IMR-90 (cell line): ENCODE measurements around the gene PPARG. TPM values are rescaled to one million over a fixed set of nuclear protein-coding genes. Genes with fewer than 3 reads are reported as not detected.
A peak's percentile ranks its signal among the peaks of the same experiment; 100 is the strongest.

Experiments used
- ATAC-seq: fragments of 200-7000 bp; cut with Tn5 transposase; 2 replicates; pipeline ENCODE4 v1.9.1; 2020; ENCODE audit warnings: low read depth, mild to moderate bottlenecking, moderate library complexity
- BruUV-seq: library from RNA; stranded (reverse); fragments of 400-500 nt; replicated peaks from 2 replicates; lab custom pipeline; 2021; lab: Mats Ljungman, UMichigan
- CTCF ChIA-PET: fragments of 300-600 bp; formaldehyde crosslinking; extraction: SDS; loops from one replicate; lab custom pipeline; 2021; ENCODE audit warnings: antibody characterized with exemption; lab: Yijun Ruan, JAX
- POLR2A ChIA-PET: fragments of 300-600 bp; sonication (Branson Sonifier 250); formaldehyde crosslinking; loops from one replicate; lab custom pipeline; 2022; ENCODE audit warnings: antibody characterized with exemption; ENCODE audit not compliant: unreplicated experiment; lab: Charles Lee
- DNase-seq: peaks from one replicate; pipeline ENCODE4 v3.0.0; 2013
- H2AFZ ChIP-seq: replicated peaks from 2 replicates; pipeline ENCODE3; 2013; ENCODE audit warnings: low read length, mild to moderate bottlenecking; ENCODE audit not compliant: poor library complexity
- H2AK5ac ChIP-seq: 2 replicates; pipeline ENCODE4 v1.6.1; 2013; ENCODE audit warnings: low read depth, low read length, inconsistent platforms
- H2AK9ac ChIP-seq: replicated peaks from 2 replicates; pipeline ENCODE3; 2013; ENCODE audit warnings: mild to moderate bottlenecking, low read depth, low read length, moderate library complexity; ENCODE audit not compliant: poor library complexity
- H2BK120ac ChIP-seq: 2 replicates; pipeline ENCODE4 v1.6.1; 2013; ENCODE audit warnings: low read depth, low read length, inconsistent platforms
- H2BK15ac ChIP-seq: 3 replicates; pipeline ENCODE4 v1.6.1; 2013; ENCODE audit warnings: low read depth, low read length, inconsistent platforms
- H2BK20ac ChIP-seq: 2 replicates; pipeline ENCODE4 v1.6.1; 2013; ENCODE audit warnings: low read depth, mild to moderate bottlenecking, inconsistent platforms, low read length, moderate library complexity
- H2BK5ac ChIP-seq: 2 replicates; pipeline ENCODE4 v1.6.1; 2013; ENCODE audit warnings: mild to moderate bottlenecking, low read depth, low read length, inconsistent platforms; ENCODE audit not compliant: poor library complexity, severe bottlenecking
- H3K14ac ChIP-seq: replicated peaks from 2 replicates; pipeline ENCODE4 v1.6.1; 2013; ENCODE audit warnings: low read depth, low read length, inconsistent platforms
- H3K18ac ChIP-seq: 2 replicates; pipeline ENCODE4 v1.6.1; 2013; ENCODE audit warnings: low read depth, low read length, control low read depth
- H3K23ac ChIP-seq: 2 replicates; pipeline ENCODE4 v1.6.1; 2013; ENCODE audit warnings: low read depth, low read length, inconsistent platforms
- H3K27ac ChIP-seq: 2 replicates; pipeline ENCODE4 v1.5.1; 2013; ENCODE audit warnings: mild to moderate bottlenecking, control low read depth, low read length; ENCODE audit not compliant: insufficient read depth
- H3K27me3 ChIP-seq: 2 replicates; pipeline ENCODE4 v1.6.1; 2013; ENCODE audit warnings: low read length; ENCODE audit not compliant: control insufficient read depth, insufficient read depth
- H3K36me3 ChIP-seq: 2 replicates; pipeline ENCODE4 v1.6.1; 2013; ENCODE audit warnings: low read length, mixed read lengths; ENCODE audit not compliant: control insufficient read depth, insufficient read depth
- H3K4ac ChIP-seq: 2 replicates; pipeline ENCODE4 v1.6.1; 2013; ENCODE audit warnings: low read depth, low read length, inconsistent platforms
- H3K4me1 ChIP-seq: 2 replicates; pipeline ENCODE4 v1.6.1; 2013; ENCODE audit warnings: low read length, mixed read lengths; ENCODE audit not compliant: control insufficient read depth, insufficient read depth
- H3K4me2 ChIP-seq: 2 replicates; pipeline ENCODE4 v1.6.1; 2013; ENCODE audit warnings: low read depth, mild to moderate bottlenecking, control low read depth, low read length, moderate library complexity
- H3K4me3 ChIP-seq: 2 replicates; pipeline ENCODE4 v1.5.1; 2013; ENCODE audit warnings: low read depth, mild to moderate bottlenecking, control low read depth, low read length, moderate library complexity; ENCODE audit not compliant: insufficient read depth
- H3K56ac ChIP-seq: 2 replicates; pipeline ENCODE4 v1.6.1; 2013; ENCODE audit warnings: low read length, inconsistent platforms; ENCODE audit not compliant: insufficient read depth; ENCODE audit errors: extremely low read depth
- H3K79me1 ChIP-seq, 2 experiments: 2 replicates each; pipeline ENCODE4 v1.6.1; 2013; ENCODE audit warnings: low read length in 2 of 2, inconsistent platforms in 1 of 2, low read depth in 1 of 2
- H3K9ac ChIP-seq: 2 replicates; pipeline ENCODE4 v1.6.1; 2013; ENCODE audit warnings: low read depth, low read length, control low read depth
- H3K9me1 ChIP-seq: 2 replicates; pipeline ENCODE4 v1.6.1; 2013; ENCODE audit warnings: low read length, inconsistent platforms; ENCODE audit not compliant: insufficient read depth
- H3K9me3 ChIP-seq: 2 replicates; pipeline ENCODE4 v1.6.1; 2013; ENCODE audit warnings: low read length; ENCODE audit not compliant: control insufficient read depth, insufficient read depth
- H4K20me1 ChIP-seq: 2 replicates; pipeline ENCODE4 v1.6.1; 2013; ENCODE audit warnings: low read length, inconsistent platforms; ENCODE audit not compliant: insufficient read depth
- H4K5ac ChIP-seq: 2 replicates; pipeline ENCODE4 v1.6.1; 2013; ENCODE audit warnings: mild to moderate bottlenecking, low read depth, low read length, control low read depth
- H4K8ac ChIP-seq, 2 experiments: 2 replicates each; pipeline ENCODE4 v1.6.1; 2013; ENCODE audit warnings: low read depth in 2 of 2, low read length in 2 of 2, control low read depth in 1 of 2, inconsistent platforms in 1 of 2
- H4K91ac ChIP-seq: 2 replicates; pipeline ENCODE4 v1.6.1; 2013; ENCODE audit warnings: low read depth, low read length, inconsistent platforms; ENCODE audit not compliant: insufficient read depth
- CEBPB ChIP-seq: IDR thresholded peaks from 2 replicates; pipeline ENCODE4 v1.6.1; 2012; ENCODE audit warnings: low read depth, low read length, improper control_type of control experiment
- RFX5 ChIP-seq: IDR thresholded peaks from 2 replicates; pipeline ENCODE4 v1.8.0; 2012; ENCODE audit warnings: low read depth, mild to moderate bottlenecking, low read length, moderate library complexity
- WGBS, 2 experiments: methylation state at CpG; one replicate each; pipeline versions ENCODE4 v1.1.5 to v1.1.7; 2013; ENCODE audit warnings: missing lambda C conversion rate in 2 of 2; ENCODE audit not compliant: insufficient read length in 1 of 2; ENCODE audit errors: extremely low coverage in 2 of 2; 5-methylcytosine and 5-hydroxymethylcytosine counted together
- dilution Hi-C: fragments of 300-500 bp; cut with HindIII; formaldehyde crosslinking; loops from one replicate; pipeline ENCODE4 v1.14.3; 2018; ENCODE audit warnings: low sequenced_read_pairs; ENCODE audit not compliant: unreplicated experiment
- in situ Hi-C: fragments of 300-500 bp; cut with MboI; formaldehyde crosslinking; loops from 3 replicates; pipeline ENCODE4 v1.14.3; 2019; ENCODE audit warnings: low sequenced_read_pairs, inconsistent platforms, mixed read lengths
- intact Hi-C: fragments of 100-400 bp; cut with micrococcal nuclease; formaldehyde crosslinking; loops from 2 replicates; pipeline ENCODE4 v1.10.0; 2022
- polyA plus RNA-seq, 3 experiments: library from polyadenylated mRNA; depleted of rRNA; stranded (reverse); fragments of >200 nt; gene quantifications; 2 replicates each; pipeline ENCODE4 v1.2.3, GENCODE V29; 2012; ENCODE audit warnings: low replicate concordance in 1 of 3
- total RNA-seq: library from RNA; depleted of rRNA; stranded (reverse); fragments of >200 nt; gene quantifications from 2 replicates; pipeline ENCODE4 v1.2.3, GENCODE V29; 2012

PPARG gene
- total and polyA plus RNA-seq, 2 of the 4 experiments (the other 2 are of a cell fraction): 11.2 to 23.8 TPM

DNA sequence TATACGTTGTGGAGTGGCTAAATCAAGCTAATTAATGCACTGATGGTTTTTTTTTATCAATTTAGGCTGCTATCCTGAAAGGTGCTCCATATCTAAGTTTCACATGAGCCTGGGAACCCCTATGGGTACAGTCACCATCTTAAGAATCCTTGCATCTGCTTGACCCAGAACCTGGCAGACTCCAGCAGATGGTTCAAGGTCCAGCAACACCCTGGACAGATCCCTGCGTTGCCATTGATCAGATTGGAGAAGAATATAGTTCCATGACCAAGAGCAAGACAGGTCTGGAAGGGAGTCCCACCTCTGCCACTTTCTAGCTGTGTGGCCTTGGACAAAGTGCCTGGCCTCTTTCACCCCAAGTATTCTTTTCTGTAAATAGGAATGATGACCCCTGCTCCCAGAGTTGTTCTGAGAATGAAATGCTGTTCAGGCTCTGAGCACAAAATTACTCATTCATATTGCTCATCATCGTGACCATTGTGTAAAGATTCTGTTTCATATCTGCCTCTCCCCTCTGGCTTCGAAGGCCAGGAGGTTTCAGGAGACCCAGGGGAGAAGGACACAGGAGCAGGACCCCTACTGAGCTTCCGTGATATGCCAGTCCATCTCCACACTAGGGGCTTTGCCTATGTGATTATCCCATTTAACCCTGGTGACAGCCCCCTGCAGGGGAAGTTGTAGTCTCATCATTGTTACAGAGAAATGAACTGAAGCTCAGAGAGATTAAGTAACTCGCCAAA, 165.4 kb downstream of the PPARG start:
- H3K4me1 ChIP-seq: peaks cover 4% of the 10 kb centered on the region; the same call in 1 of the 2 replicates
- H3K4ac ChIP-seq: no peak overlapping the region
- peak overlapping the region; percentile 12; the same call in 1 of the 2 replicates for H2BK120ac ChIP-seq
- H3K4me3 ChIP-seq: no peak overlapping the region
- DNase-seq (peak; percentile 42), ATAC-seq (peak; percentile 81)
- H2AK9ac ChIP-seq: no peak overlapping the region
- no peak overlapping the region for H3K4me2 ChIP-seq
- H3K18ac ChIP-seq: no peak overlapping the region
- no peaks in the 10 kb centered on the region for H3K27me3 ChIP-seq
- dilution Hi-C loops (no loop called here), in situ Hi-C loops (no loop called here), intact Hi-C loops (no loop called here)
- peaks cover 3% of the 10 kb centered on the region; the same call in 1 of the 2 replicates for H3K9me1 ChIP-seq
- H3K14ac ChIP-seq: no peak overlapping the region
- H3K36me3 ChIP-seq: no peaks in the 10 kb centered on the region
- no peak overlapping the region for H3K56ac ChIP-seq
- POLR2A ChIA-PET: no interaction called here
- H2BK15ac ChIP-seq: no peak overlapping the region
- no TSS peak for BruUV-seq
- H2BK5ac ChIP-seq: no peak overlapping the region
- H2BK20ac ChIP-seq: no peak overlapping the region
- no CpG with 5 or more reads among the region's 6 CpGs for WGBS, 2 experiments
- H4K5ac ChIP-seq: no peak overlapping the region
- CTCF ChIA-PET: interaction anchor here (0.9 kb wide), 1 partner anchor 18 kb away, joined by 3 read pairs; no protein-coding TSS in a partner anchor
- H2AK5ac ChIP-seq: no peak overlapping the region
- no peak overlapping the region for H2AFZ ChIP-seq
- H3K9me3 ChIP-seq: peaks cover 5% of the 10 kb centered on the region; the same call in 1 of the 2 replicates
- H4K8ac ChIP-seq: no peak overlapping the region
- H3K79me1 ChIP-seq: no peaks in the 10 kb centered on the region
- H3K23ac ChIP-seq: no peak overlapping the region
- no peaks in the 10 kb centered on the region for H4K20me1 ChIP-seq
- TF ChIP-seq RFX5 (no peak), CEBPB (peak; percentile 46)
- no peak overlapping the region for H3K27ac ChIP-seq
- H4K91ac ChIP-seq: no peak overlapping the region
- H3K9ac ChIP-seq: no peak overlapping the region
